ENCODE results near the gene MLLT6. TPM values are rescaled to one million over a fixed set of nuclear protein-coding genes. Genes with fewer than 3 reads are reported as not detected.
"Not testable (repeated sequence)": the region's sequence is repeated elsewhere in the genome, so short reads cannot be mapped to it uniquely, and the experiment has no call there.

Gene MLLT6
- total RNA-seq, 2 experiments from 2014 or later, result 145 to 148 TPM

DNA sequence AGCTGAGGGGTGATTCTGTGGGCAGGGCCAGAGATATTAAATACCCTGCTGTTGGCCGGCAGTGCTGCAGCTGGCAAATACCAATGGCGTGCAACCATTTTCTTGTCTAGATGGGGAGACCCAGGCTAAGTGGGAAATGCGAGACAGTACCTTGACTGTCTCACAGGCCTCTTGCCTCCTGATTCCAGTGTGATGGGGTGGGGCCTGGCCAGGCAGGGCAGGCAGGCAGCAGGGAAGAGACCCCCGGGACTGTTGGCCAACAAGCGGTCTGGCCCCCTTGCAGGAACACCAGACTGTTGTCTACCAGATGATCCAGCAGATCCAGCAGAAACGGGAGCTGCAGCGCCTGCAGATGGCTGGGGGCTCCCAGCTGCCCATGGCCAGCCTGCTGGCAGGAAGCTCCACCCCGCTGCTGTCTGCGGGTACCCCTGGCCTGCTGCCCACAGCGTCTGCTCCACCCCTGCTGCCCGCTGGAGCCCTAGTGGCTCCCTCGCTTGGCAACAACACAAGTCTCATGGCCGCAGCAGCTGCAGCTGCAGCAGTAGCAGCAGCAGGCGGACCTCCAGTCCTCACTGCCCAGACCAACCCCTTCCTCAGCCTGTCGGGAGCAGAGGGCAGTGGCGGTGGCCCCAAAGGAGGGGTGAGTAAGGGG lies 19.4 kb downstream of the MLLT6 start:
- no peak for DNase-seq
- H3K27me3 Mint-ChIP-seq, result no peaks in the 10 kb centered on the region
- peaks cover 47% of the 10 kb centered on the region for H3K36me3 Mint-ChIP-seq (ENCODE audit: low read depth)
- intact Hi-C loops (cut with micrococcal nuclease), result no loop called here
- peak overlapping the region; percentile 63 for H3K27ac Mint-ChIP-seq
- ChIA-PET CTCF (interaction anchor here (1.0 to 2.3 kb wide), 5 partner anchors 11 to 61 kb away, joined by 3 to 13 read pairs (median 4); no protein-coding TSS in a partner anchor), POLR2A (interaction anchor here (1.0 to 15.9 kb wide), 2 partner anchors 11 to 16 kb away, joined by 3 to 390 read pairs; partner anchors contain the start of gene MLLT6)
- no peak for ATAC-seq
- no peak overlapping the region for H3K4me3 Mint-ChIP-seq
- TF ChIP-seq, protein P1, sequence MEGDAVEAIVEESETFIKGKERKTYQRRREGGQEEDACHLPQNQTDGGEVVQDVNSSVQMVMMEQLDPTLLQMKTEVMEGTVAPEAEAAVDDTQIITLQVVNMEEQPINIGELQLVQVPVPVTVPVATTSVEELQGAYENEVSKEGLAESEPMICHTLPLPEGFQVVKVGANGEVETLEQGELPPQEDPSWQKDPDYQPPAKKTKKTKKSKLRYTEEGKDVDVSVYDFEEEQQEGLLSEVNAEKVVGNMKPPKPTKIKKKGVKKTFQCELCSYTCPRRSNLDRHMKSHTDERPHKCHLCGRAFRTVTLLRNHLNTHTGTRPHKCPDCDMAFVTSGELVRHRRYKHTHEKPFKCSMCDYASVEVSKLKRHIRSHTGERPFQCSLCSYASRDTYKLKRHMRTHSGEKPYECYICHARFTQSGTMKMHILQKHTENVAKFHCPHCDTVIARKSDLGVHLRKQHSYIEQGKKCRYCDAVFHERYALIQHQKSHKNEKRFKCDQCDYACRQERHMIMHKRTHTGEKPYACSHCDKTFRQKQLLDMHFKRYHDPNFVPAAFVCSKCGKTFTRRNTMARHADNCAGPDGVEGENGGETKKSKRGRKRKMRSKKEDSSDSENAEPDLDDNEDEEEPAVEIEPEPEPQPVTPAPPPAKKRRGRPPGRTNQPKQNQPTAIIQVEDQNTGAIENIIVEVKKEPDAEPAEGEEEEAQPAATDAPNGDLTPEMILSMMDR (IDR thresholded peaks at IDR 0.05), result no peak
- H3K9me3 Mint-ChIP-seq, result no peaks in the 10 kb centered on the region
- H3K4me1 Mint-ChIP-seq (ENCODE audit: low read depth), result peaks cover 58% of the 10 kb centered on the region

GRCh38 chr17:38725066-38725465 lies 20.0 kb downstream of the MLLT6 start:
- H3K4me3 Mint-ChIP-seq, result no peak overlapping the region
- no peaks in the 10 kb centered on the region for H3K9me3 Mint-ChIP-seq
- H3K4me1 Mint-ChIP-seq (ENCODE audit: low read depth), result peaks cover 60% of the 10 kb centered on the region
- DNase-seq, result no peak
- H3K27me3 Mint-ChIP-seq, result no peaks in the 10 kb centered on the region
- H3K36me3 Mint-ChIP-seq (ENCODE audit: low read depth), result peaks cover 45% of the 10 kb centered on the region
- CTCF ChIA-PET, result interaction anchor here (2.3 kb wide), 1 partner anchor 10 kb away, joined by 13 read pairs; no protein-coding TSS in a partner anchor
- no peak for ATAC-seq
- intact Hi-C loops (cut with micrococcal nuclease), result no loop called here
- TF ChIP-seq, protein P1 (IDR thresholded peaks at IDR 0.05), result no peak
- POLR2A ChIA-PET, result interaction anchor here (1.0 to 15.9 kb wide), 2 partner anchors 10 to 16 kb away, joined by 3 to 390 read pairs; partner anchors contain the start of gene MLLT6
- H3K27ac Mint-ChIP-seq, result peak overlapping the region; percentile 63

DNA sequence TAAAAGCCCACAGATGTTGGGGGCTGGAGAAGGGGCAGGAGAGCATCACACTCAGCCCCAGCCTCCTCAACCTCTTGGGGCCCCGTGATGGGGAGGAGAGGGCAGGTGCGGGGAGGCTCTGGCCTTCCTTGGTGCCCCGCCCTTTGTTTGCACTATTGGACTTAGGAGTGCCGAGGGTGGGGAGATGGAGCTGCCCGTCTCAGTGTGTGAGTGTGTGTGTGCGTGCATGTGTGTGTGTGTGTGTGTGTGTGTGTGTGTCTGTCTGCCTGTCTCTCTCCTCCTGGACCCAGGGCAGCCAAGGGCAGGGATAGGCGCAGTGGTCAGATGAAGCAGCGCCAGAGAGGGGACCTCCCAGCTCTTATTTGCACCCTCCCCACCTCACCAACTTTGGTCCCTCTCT lies 21.1 kb downstream of the MLLT6 start:
- CTCF ChIA-PET; ATAC-seq; H3K9me3 Mint-ChIP-seq; H3K27me3 Mint-ChIP-seq; DNase-seq; intact Hi-C loops (cut with micrococcal nuclease): not testable (repeated sequence)
- Mint-ChIP-seq H3K4me1 (ENCODE audit: low read depth) (peaks cover 62% of the 10 kb centered on the region), H3K27ac (peak overlapping the region; percentile 88), H3K36me3 (ENCODE audit: low read depth) (peaks cover 41% of the 10 kb centered on the region), H3K4me3 (peak overlapping the region; percentile 8)
- POLR2A ChIA-PET, result interaction anchor here (1.2 to 15.9 kb wide), 3 partner anchors 17 to 52 kb away, joined by 3 to 390 read pairs (median 33); partner anchors contain the start of genes EPOP, MLLT6 and PSMB3

GRCh38 chr17:38727736-38728135 lies 22.7 kb downstream of the MLLT6 start:
- Mint-ChIP-seq H3K36me3 (ENCODE audit: low read depth) (peaks cover 39% of the 10 kb centered on the region), H3K4me3 (peak overlapping the region; percentile 69), H3K4me1 (ENCODE audit: low read depth) (peaks cover 72% of the 10 kb centered on the region)

DNA sequence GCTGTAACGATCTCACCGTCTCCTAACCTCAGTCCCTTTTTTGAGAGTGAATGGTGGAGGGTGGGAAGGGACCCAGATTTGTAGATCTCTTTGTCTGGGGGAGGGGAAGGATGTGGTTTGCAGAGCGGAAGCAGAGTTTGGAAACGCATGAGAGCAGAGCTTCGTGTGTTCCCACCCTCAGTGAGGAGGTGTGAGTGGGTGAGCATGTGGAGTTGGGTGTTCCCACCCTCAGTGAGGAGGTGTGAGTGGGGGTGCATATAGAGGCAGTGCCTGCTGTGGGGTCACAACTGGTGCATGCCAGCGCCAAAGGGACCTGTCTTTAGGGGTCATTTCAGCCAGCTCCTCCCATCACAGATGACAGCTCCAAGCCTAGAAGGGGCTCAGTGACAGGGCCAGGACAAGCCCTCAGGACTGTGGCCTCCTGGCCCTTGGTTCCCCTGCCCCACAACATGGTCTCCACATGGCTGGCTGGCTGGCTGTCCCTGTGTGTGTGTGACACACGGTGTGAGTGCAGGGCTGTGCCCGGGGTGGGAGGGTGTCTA lies 23.3 kb downstream of the MLLT6 start:
- Mint-ChIP-seq H3K27ac (peak overlapping the region; percentile 99), H3K4me3 (peak overlapping the region; percentile 69), H3K27me3 (no peaks in the 10 kb centered on the region), H3K9me3 (no peaks in the 10 kb centered on the region), H3K4me1 (ENCODE audit: low read depth) (peaks cover 73% of the 10 kb centered on the region), H3K36me3 (ENCODE audit: low read depth) (peaks cover 40% of the 10 kb centered on the region)
- DNase-seq (peak; percentile 82), ATAC-seq (peak; percentile 31)
- CTCF ChIA-PET, result interaction anchor here (0.8 to 3.1 kb wide), 15 partner anchors 9 to 169 kb away, joined by 3 to 12 read pairs (median 6); partner anchors contain the start of genes EPOP and PSMB3
- TF ChIP-seq, protein P1 (IDR thresholded peaks at IDR 0.05), result no peak
- intact Hi-C loops (cut with micrococcal nuclease), result loop anchor here (2.0 kb wide), 1 partner anchor 52 kb away; no protein-coding TSS in a partner anchor
- POLR2A ChIA-PET, result interaction anchor here (0.6 to 15.9 kb wide), 13 partner anchors 9 to 590 kb away, joined by 3 to 390 read pairs (median 4); partner anchors contain the start of genes EPOP, MLLT6, PSMB3 and RPL19

More at GRCh38 chr17:38727736-38728135, 22.7 kb downstream of the MLLT6 start:
- H3K27me3 Mint-ChIP-seq, result no peaks in the 10 kb centered on the region
- no peaks in the 10 kb centered on the region for H3K9me3 Mint-ChIP-seq
- DNase-seq (peak; percentile 97), ATAC-seq (peak; percentile 63)
- TF ChIP-seq, protein P1 (IDR thresholded peaks at IDR 0.05), result no peak
- peak overlapping the region; percentile 99 for H3K27ac Mint-ChIP-seq
- intact Hi-C loops (cut with micrococcal nuclease), result loop anchor here (2.0 kb wide), 1 partner anchor 51 kb away; no protein-coding TSS in a partner anchor
- ChIA-PET POLR2A (interaction anchor here (0.8 to 15.9 kb wide), 9 partner anchors 9 to 472 kb away, joined by 3 to 390 read pairs (median 6); partner anchors contain the start of genes EPOP, MLLT6, PSMB3 and RPL19), CTCF (interaction anchor here (1.0 to 3.1 kb wide), 10 partner anchors 9 to 60 kb away, joined by 3 to 12 read pairs (median 6); partner anchors contain the start of genes EPOP and PSMB3)

Data from activated CD8-positive, alpha-beta T cell treated with anti-CD3 and anti-CD28 coated beads for 36 hours (primary cell).